Keratinocyte (primary cell): ENCODE data around the gene NIT2.

Experiments
- CTCF ChIP-seq, 3 experiments: IDR thresholded peaks in 1 of 3; conservative IDR thresholded peaks in 1 of 3; optimal IDR thresholded peaks in 1 of 3; 2 replicates in 2 of 3; 3 replicates in 1 of 3; pipeline versions ENCODE3 to v1.5.1; 2011; ENCODE audit warnings: low read length in 3 of 3, mild to moderate bottlenecking in 3 of 3, moderate library complexity in 2 of 3, control low read depth in 1 of 3, inconsistent platforms in 1 of 3; ENCODE audit not compliant: insufficient read depth in 2 of 3; ENCODE audit errors: extremely low read depth in 1 of 3
- EZH2 ChIP-seq: IDR thresholded peaks from one replicate; pipeline ENCODE4 v1.6.1; 2012; ENCODE audit warnings: inconsistent platforms, mild to moderate bottlenecking, low read length, moderate library complexity

- peak in 2 of 3 experiments; percentile 44 to 64 for TF ChIP-seq CTCF (optimal IDR thresholded peaks at IDR 0.05 in 1 of 3, IDR thresholded peaks at IDR 0.05 in 1 of 3, conservative IDR thresholded peaks at IDR 0.05 in 1 of 3; ENCODE audit: extremely low read depth in 1 of 3, insufficient read depth in 2 of 3, low read length in 3 of 3)
- no peak for TF ChIP-seq EZH2
Measured at GRCh38 chr3:100316641-100317069, 17.9 kb upstream of the NIT2 start.
